ENCODE data around the gene STXBP2. TPM values are rescaled to one million over a fixed set of nuclear protein-coding genes. Genes with fewer than 3 reads are reported as not detected.

Gene STXBP2
- total and polyA plus RNA-seq, 4 donors, result 25.9 to 32.7 (median 27.2) TPM

DNA sequence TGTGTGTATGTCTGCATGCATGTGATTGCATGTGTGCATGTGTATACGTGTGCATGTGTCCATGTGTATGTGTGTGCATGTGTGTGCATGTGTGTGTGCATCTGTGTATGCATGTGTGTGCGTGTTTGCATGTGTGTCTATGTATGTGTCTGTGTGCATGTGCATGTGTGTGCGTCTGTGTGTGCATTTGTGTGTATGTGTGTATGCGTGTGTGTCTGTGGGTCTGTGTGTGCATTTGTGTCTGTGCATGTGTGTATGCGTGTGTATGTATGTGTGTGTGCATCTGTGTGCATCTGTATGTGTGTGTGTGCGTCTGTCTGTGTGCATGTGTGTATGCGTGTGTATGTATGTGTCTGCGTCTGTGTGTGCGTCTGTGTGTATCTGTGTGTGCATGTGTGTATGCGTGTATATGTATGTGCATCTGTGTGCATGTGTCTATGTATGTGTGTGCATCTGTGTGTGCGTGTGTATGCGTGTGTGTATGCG, 3.0 kb downstream of the STXBP2 start:
- WGBS, result 97% methylated on average over 13 of the region's 13 CpGs
- DNase-seq (ENCODE audit: low spot score), result no peak
- Histone ChIP-seq H3K27ac (ENCODE audit: low read depth in 1 of 2, low read length in 2 of 2) (no peak overlapping the region), H3K27me3 (ENCODE audit: control insufficient read depth in 4 of 4, insufficient read depth in 4 of 4, low read length in 3 of 4) (no peaks in the 10 kb centered on the region), H3K9me3 (ENCODE audit: control insufficient read depth in 4 of 4, low read length in 3 of 4) (no peaks in the 10 kb centered on the region), H3K4me1 (ENCODE audit: control insufficient read depth in 4 of 4, insufficient read depth in 4 of 4, low read length in 3 of 4) (peaks cover 1 to 25% (median 15%) of the 10 kb centered on the region in 4 donors), H3K4me3 (ENCODE audit: low read depth in 1 of 3, low read length in 3 of 3) (no peak overlapping the region), H3K36me3 (ENCODE audit: control insufficient read depth in 4 of 4, insufficient read depth in 3 of 4, low read depth in 1 of 4, low read length in 3 of 4) (peaks cover 0 to 3% (median 0%) of the 10 kb centered on the region in 4 donors), H3K9ac (ENCODE audit: low read depth in 1 of 2, low read length in 2 of 2) (no peak overlapping the region)
- TF ChIP-seq YY1 (IDR thresholded peaks at IDR 0.05) (no peak), EGR1 (IDR thresholded peaks at IDR 0.05; ENCODE audit: low read depth in 2 of 2) (no peak), SP1 (IDR thresholded peaks at IDR 0.05) (no peak), FOXA2 (IDR thresholded peaks at IDR 0.05) (no peak), GABPA (IDR thresholded peaks at IDR 0.05 in 1 of 2, conservative IDR thresholded peaks at IDR 0.05 in 1 of 2) (no peak), RAD21 (IDR thresholded peaks at IDR 0.05) (no peak), JUND (IDR thresholded peaks at IDR 0.05) (no peak), TAF1 (conservative IDR thresholded peaks at IDR 0.05) (no peak), HNF4A (conservative IDR thresholded peaks at IDR 0.05) (no peak), RXRA (IDR thresholded peaks at IDR 0.05) (no peak)
- TF ChIP-seq, protein P1, sequence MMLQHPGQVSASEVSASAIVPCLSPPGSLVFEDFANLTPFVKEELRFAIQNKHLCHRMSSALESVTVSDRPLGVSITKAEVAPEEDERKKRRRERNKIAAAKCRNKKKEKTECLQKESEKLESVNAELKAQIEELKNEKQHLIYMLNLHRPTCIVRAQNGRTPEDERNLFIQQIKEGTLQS (IDR thresholded peaks at IDR 0.05), result no peak
- TF ChIP-seq, protein P2, sequence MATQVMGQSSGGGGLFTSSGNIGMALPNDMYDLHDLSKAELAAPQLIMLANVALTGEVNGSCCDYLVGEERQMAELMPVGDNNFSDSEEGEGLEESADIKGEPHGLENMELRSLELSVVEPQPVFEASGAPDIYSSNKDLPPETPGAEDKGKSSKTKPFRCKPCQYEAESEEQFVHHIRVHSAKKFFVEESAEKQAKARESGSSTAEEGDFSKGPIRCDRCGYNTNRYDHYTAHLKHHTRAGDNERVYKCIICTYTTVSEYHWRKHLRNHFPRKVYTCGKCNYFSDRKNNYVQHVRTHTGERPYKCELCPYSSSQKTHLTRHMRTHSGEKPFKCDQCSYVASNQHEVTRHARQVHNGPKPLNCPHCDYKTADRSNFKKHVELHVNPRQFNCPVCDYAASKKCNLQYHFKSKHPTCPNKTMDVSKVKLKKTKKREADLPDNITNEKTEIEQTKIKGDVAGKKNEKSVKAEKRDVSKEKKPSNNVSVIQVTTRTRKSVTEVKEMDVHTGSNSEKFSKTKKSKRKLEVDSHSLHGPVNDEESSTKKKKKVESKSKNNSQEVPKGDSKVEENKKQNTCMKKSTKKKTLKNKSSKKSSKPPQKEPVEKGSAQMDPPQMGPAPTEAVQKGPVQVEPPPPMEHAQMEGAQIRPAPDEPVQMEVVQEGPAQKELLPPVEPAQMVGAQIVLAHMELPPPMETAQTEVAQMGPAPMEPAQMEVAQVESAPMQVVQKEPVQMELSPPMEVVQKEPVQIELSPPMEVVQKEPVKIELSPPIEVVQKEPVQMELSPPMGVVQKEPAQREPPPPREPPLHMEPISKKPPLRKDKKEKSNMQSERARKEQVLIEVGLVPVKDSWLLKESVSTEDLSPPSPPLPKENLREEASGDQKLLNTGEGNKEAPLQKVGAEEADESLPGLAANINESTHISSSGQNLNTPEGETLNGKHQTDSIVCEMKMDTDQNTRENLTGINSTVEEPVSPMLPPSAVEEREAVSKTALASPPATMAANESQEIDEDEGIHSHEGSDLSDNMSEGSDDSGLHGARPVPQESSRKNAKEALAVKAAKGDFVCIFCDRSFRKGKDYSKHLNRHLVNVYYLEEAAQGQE (IDR thresholded peaks at IDR 0.05), result no peak
- TF ChIP-seq, protein P3, sequence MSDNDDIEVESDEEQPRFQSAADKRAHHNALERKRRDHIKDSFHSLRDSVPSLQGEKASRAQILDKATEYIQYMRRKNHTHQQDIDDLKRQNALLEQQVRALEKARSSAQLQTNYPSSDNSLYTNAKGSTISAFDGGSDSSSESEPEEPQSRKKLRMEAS (IDR thresholded peaks at IDR 0.05), result no peak
- TF ChIP-seq, protein P4, sequence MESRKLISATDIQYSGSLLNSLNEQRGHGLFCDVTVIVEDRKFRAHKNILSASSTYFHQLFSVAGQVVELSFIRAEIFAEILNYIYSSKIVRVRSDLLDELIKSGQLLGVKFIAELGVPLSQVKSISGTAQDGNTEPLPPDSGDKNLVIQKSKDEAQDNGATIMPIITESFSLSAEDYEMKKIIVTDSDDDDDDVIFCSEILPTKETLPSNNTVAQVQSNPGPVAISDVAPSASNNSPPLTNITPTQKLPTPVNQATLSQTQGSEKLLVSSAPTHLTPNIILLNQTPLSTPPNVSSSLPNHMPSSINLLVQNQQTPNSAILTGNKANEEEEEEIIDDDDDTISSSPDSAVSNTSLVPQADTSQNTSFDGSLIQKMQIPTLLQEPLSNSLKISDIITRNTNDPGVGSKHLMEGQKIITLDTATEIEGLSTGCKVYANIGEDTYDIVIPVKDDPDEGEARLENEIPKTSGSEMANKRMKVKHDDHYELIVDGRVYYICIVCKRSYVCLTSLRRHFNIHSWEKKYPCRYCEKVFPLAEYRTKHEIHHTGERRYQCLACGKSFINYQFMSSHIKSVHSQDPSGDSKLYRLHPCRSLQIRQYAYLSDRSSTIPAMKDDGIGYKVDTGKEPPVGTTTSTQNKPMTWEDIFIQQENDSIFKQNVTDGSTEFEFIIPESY (IDR thresholded peaks at IDR 0.05), result no peak
- TF ChIP-seq, protein P5, sequence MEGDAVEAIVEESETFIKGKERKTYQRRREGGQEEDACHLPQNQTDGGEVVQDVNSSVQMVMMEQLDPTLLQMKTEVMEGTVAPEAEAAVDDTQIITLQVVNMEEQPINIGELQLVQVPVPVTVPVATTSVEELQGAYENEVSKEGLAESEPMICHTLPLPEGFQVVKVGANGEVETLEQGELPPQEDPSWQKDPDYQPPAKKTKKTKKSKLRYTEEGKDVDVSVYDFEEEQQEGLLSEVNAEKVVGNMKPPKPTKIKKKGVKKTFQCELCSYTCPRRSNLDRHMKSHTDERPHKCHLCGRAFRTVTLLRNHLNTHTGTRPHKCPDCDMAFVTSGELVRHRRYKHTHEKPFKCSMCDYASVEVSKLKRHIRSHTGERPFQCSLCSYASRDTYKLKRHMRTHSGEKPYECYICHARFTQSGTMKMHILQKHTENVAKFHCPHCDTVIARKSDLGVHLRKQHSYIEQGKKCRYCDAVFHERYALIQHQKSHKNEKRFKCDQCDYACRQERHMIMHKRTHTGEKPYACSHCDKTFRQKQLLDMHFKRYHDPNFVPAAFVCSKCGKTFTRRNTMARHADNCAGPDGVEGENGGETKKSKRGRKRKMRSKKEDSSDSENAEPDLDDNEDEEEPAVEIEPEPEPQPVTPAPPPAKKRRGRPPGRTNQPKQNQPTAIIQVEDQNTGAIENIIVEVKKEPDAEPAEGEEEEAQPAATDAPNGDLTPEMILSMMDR (IDR thresholded peaks at IDR 0.05; ENCODE audit: low read depth, low read length, missing input control), result no peak

DNA sequence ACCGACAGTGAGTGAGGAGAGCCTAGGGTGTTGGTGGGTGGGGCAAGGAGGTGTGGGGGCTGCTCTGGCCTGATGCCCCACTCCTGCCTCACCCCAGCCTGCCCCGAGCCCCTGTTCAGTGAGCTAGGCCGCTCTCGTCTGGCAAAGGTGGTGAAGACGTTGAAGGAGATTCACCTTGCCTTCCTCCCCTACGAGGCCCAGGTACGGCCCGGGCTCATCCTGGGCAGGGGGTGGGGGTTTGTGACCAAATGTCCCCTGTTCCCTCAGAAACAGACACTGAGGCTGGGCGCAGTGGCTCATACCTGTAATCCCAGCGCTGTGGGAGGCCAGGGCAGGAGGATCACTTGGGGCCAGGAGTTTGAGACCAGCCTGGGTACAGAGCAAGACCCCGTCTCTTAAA, 3.9 kb downstream of the STXBP2 start:
- H3K9ac ChIP-seq (ENCODE audit: low read depth in 1 of 2, low read length in 2 of 2), result no peak overlapping the region
- TF ChIP-seq NR2F2 (IDR thresholded peaks at IDR 0.05) (no peak), FOXA1 (IDR thresholded peaks at IDR 0.05) (no peak), RAD21 (IDR thresholded peaks at IDR 0.05) (no peak), SP1 (IDR thresholded peaks at IDR 0.05) (no peak), HNF4A (conservative IDR thresholded peaks at IDR 0.05) (no peak), EGR1 (IDR thresholded peaks at IDR 0.05; ENCODE audit: low read depth in 2 of 2) (no peak), TAF1 (conservative IDR thresholded peaks at IDR 0.05) (no peak), YY1 (IDR thresholded peaks at IDR 0.05) (no peak)
- TF ChIP-seq, protein P2 (IDR thresholded peaks at IDR 0.05), result no peak
- TF ChIP-seq, protein P4 (IDR thresholded peaks at IDR 0.05), result no peak
- TF ChIP-seq, protein P1 (IDR thresholded peaks at IDR 0.05), result no peak
- H3K36me3 ChIP-seq (ENCODE audit: control insufficient read depth in 4 of 4, insufficient read depth in 3 of 4, low read depth in 1 of 4, low read length in 3 of 4), result peaks cover 0 to 3% (median 0%) of the 10 kb centered on the region in 4 donors
- WGBS, result 96% methylated on average over 11 of the region's 11 CpGs
- no peak overlapping the region for H3K27ac ChIP-seq (ENCODE audit: low read depth in 1 of 2, low read length in 2 of 2)
- no peaks in the 10 kb centered on the region for H3K9me3 ChIP-seq (ENCODE audit: control insufficient read depth in 4 of 4, low read length in 3 of 4)
- H3K4me3 ChIP-seq (ENCODE audit: low read depth in 1 of 3, low read length in 3 of 3), result no peak overlapping the region
- H3K27me3 ChIP-seq (ENCODE audit: control insufficient read depth in 4 of 4, insufficient read depth in 4 of 4, low read length in 3 of 4), result no peaks in the 10 kb centered on the region
- DNase-seq (ENCODE audit: low spot score), result no peak
- H3K4me1 ChIP-seq (ENCODE audit: control insufficient read depth in 4 of 4, insufficient read depth in 4 of 4, low read length in 3 of 4), result peaks cover 1 to 19% (median 14%) of the 10 kb centered on the region in 4 donors
